GM13977 (cell line): ENCODE results near the gene SYNJ2.

Experiments
- DNase-seq: peaks from one replicate; pipeline ENCODE4 v3.0.0; 2012; ENCODE audit warnings: low spot score
- CTCF ChIP-seq: IDR thresholded peaks from 2 replicates; pipeline ENCODE4 v1.5.1; 2012; ENCODE audit warnings: mild to moderate bottlenecking, control low read depth; ENCODE audit not compliant: insufficient read depth; ENCODE audit errors: extremely low read depth, missing control alignments
- in situ Hi-C: fragments of 300-500 bp; cut with MboI; formaldehyde crosslinking; loops from one replicate; pipeline ENCODE4 v1.12.0; 2022; ENCODE audit warnings: low sequenced_read_pairs, low pct_unique_long_range_greater_than_20kb, mixed read lengths, inconsistent platforms; ENCODE audit not compliant: unreplicated experiment

The SYNJ2 gene

GRCh38 chr6:157951828-157952227, 29.8 kb upstream of the SYNJ2 start:
- in situ Hi-C loops = no loop called here
- no peak for TF ChIP-seq CTCF
- no peak for DNase-seq

- DNase-seq = no peak
- in situ Hi-C loops = no loop called here
- TF ChIP-seq CTCF = no peak
Observed at GRCh38 chr6:157952861-157953351, 28.8 kb upstream of the SYNJ2 start.

GRCh38 chr6:157953580-157954091, 28.0 kb upstream of the SYNJ2 start:
- TF ChIP-seq CTCF = no peak
- no peak for DNase-seq
- in situ Hi-C loops = no loop called here

GRCh38 chr6:157954150-157955117, 27.2 kb upstream of the SYNJ2 start:
- in situ Hi-C loops = no loop called here
- no peak for TF ChIP-seq CTCF
- no peak for DNase-seq

- no peak for TF ChIP-seq CTCF
- DNase-seq = no peak
- in situ Hi-C loops = no loop called here
Observed at GRCh38 chr6:157955675-157956074, 26.0 kb upstream of the SYNJ2 start.

GRCh38 chr6:157956171-157956730, 25.4 kb upstream of the SYNJ2 start:
- no peak for TF ChIP-seq CTCF
- no peak for DNase-seq
- in situ Hi-C loops = no loop called here
